Measurements from ENCODE around the gene TREM1.
"Not testable (repeated sequence)": the region's sequence is repeated elsewhere in the genome, so short reads cannot be mapped to it uniquely, and the experiment has no call there.

Gene TREM1

DNA sequence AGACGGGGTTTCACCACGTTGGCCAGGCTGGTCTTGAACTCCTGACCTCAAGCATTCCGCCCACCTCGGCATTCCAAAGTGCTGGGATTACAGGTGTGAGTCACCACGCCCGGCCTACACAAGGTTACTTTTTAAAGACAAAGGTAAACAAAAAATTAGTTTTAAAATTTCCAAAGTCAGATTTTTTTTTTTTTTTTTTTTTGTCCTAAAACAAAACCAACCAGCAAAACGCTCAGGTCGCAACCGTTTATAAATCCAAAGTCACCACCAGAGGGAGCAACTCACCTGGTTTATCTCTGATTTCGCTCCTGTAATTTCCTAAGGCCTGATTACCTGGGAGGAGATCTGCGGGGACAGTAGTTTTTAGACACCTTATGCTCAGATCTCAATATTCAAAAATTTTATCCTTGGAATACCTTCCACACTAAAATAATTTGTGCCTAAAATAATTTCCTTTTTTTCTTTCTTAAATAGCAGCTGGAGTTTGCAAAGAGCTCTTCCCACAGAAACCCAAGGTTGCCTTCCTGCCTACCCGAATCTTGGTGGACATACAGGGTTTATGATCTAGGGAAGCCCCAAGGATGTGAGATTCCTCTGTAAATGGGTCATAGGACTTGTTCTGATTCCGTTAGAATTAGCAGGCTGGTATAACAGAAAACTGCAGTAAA is 19.8 kb upstream of the TREM1 start:
- DNase-seq (ENCODE audit: low read depth), result peak; percentile 58
- TF ChIP-seq, protein P1, sequence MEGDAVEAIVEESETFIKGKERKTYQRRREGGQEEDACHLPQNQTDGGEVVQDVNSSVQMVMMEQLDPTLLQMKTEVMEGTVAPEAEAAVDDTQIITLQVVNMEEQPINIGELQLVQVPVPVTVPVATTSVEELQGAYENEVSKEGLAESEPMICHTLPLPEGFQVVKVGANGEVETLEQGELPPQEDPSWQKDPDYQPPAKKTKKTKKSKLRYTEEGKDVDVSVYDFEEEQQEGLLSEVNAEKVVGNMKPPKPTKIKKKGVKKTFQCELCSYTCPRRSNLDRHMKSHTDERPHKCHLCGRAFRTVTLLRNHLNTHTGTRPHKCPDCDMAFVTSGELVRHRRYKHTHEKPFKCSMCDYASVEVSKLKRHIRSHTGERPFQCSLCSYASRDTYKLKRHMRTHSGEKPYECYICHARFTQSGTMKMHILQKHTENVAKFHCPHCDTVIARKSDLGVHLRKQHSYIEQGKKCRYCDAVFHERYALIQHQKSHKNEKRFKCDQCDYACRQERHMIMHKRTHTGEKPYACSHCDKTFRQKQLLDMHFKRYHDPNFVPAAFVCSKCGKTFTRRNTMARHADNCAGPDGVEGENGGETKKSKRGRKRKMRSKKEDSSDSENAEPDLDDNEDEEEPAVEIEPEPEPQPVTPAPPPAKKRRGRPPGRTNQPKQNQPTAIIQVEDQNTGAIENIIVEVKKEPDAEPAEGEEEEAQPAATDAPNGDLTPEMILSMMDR (IDR thresholded peaks at IDR 0.05; ENCODE audit: low read depth, low read length), result peak; percentile 54
- no peak for TF ChIP-seq POLR2A (IDR thresholded peaks at IDR 0.05; ENCODE audit: extremely low read depth, insufficient read length)
- H3K4me3 ChIP-seq (ENCODE audit: low read depth, low read length), result no peak overlapping the region

- no peak overlapping the region for H3K4me3 ChIP-seq (ENCODE audit: low read depth, low read length)
- TF ChIP-seq, protein P1 (IDR thresholded peaks at IDR 0.05; ENCODE audit: low read depth, low read length), result no peak
- no peak for TF ChIP-seq MAX (IDR thresholded peaks at IDR 0.05; ENCODE audit: low read depth, low read length)
- peak; percentile 64 for DNase-seq (ENCODE audit: low read depth)
Observed at GRCh38 chr6:41302638-41303037, 16.2 kb upstream of the TREM1 start.

DNA sequence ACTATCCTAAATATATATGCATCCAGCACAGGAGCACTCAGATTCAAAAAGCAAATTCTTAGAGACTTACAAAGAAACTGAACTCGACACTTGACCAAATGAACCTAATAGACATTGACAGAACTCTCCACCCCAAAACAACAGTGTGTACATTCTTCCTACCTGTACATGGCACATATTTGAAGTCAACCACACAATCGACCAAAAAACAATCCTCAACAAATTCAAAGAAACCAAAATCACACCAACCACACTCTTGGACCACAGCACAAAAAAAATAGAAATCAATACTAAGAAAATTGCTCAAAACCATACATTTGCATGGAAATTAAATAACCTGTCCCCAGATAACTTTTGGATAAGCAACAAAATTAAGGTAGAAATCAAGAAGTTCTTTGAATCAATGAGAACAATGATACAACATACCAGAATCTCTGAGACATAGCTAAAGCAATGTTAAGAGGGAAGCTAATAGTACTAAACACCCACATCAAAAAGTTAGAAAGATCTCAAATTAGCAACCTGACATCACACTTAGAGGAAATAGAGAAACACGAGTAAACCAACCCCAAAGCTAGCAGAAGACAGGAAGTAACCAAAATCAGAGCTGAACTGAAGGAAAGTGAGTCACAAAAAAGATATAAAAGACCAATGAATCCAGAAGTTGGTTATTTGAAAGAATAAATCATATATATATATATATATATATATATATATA is 12.5 kb upstream of the TREM1 start:
- no peak for DNase-seq (ENCODE audit: low read depth)

GRCh38 chr6:41297248-41297647 is 10.8 kb upstream of the TREM1 start:
- not testable (repeated sequence) for H3K4me3 ChIP-seq (ENCODE audit: low read depth, low read length); DNase-seq (ENCODE audit: low read depth)

More for the DNA sequence above, 12.5 kb upstream of the TREM1 start:
- H3K4me3 ChIP-seq (ENCODE audit: low read depth, low read length), result no peak overlapping the region
- TF ChIP-seq, protein P1 (IDR thresholded peaks at IDR 0.05; ENCODE audit: low read depth, low read length), result no peak
- no peak for TF ChIP-seq POLR2A (IDR thresholded peaks at IDR 0.05; ENCODE audit: extremely low read depth, insufficient read length)
- TF ChIP-seq MYC (IDR thresholded peaks at IDR 0.05; ENCODE audit: low read depth, low read length), result no peak
- TF ChIP-seq MAX (IDR thresholded peaks at IDR 0.05; ENCODE audit: low read depth, low read length), result no peak

GRCh38 chr6:41294214-41294872 is 7.9 kb upstream of the TREM1 start:
- DNase-seq (ENCODE audit: low read depth), result no peak
- no peak overlapping the region for H3K4me3 ChIP-seq (ENCODE audit: low read depth, low read length)
- TF ChIP-seq POLR2A (IDR thresholded peaks at IDR 0.05; ENCODE audit: extremely low read depth, insufficient read length) (no peak), MYC (IDR thresholded peaks at IDR 0.05; ENCODE audit: low read depth, low read length) (no peak), MAX (IDR thresholded peaks at IDR 0.05; ENCODE audit: low read depth, low read length) (no peak)
- TF ChIP-seq, protein P1 (IDR thresholded peaks at IDR 0.05; ENCODE audit: low read depth, low read length), result no peak

DNA sequence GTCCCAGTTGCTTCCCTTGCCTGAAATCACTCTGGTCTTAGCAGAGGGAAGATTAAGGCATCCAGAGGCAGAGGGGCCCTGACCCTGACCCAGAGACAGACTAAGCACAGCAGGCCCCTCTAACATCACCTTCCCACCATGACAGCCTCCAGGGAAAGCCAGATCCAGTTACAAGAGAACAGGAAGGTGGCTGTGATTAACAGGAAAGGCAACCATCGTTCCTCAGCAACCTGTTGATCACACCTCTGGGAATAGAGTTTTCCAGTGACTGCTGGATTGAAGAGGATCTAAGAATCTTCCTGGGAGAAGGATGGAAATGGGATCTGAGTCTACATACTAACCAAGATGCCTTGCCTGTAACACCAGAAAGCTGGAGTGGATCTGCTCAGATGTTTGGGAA is 5.2 kb upstream of the TREM1 start:
- DNase-seq (ENCODE audit: low read depth), result no peak
- H3K4me3 ChIP-seq (ENCODE audit: low read depth, low read length), result no peak overlapping the region
- no peak for TF ChIP-seq MAX (IDR thresholded peaks at IDR 0.05; ENCODE audit: low read depth, low read length)
- TF ChIP-seq, protein P1 (IDR thresholded peaks at IDR 0.05; ENCODE audit: low read depth, low read length), result no peak
- no peak for TF ChIP-seq MYC (IDR thresholded peaks at IDR 0.05; ENCODE audit: low read depth, low read length)
